HEK293 (cell line): ENCODE measurements around the gene DDB1.

Experiments used
- CTCF ChIA-PET: fragments of 350-600 bp; formaldehyde crosslinking; extraction: SDS; loops from one replicate; lab custom pipeline; 2021; ENCODE audit warnings: antibody characterized with exemption; lab: Yijun Ruan, JAX
- POLR2A ChIA-PET: fragments of 300-600 bp; formaldehyde crosslinking; extraction: SDS; loops from one replicate; lab custom pipeline; 2020; ENCODE audit warnings: antibody characterized with exemption, inconsistent platforms; lab: Yijun Ruan, JAX
- H3K27ac ChIP-seq: fragments of 200-500 bp; sonication (Bioruptor generic); 2 replicates; pipeline ENCODE4 v1.5.1; 2014; ENCODE audit warnings: low read depth, low read length, control low read depth, inconsistent platforms; ENCODE audit errors: extremely low read depth
- H3K36me3 ChIP-seq, 2 experiments: fragments of 200-500 bp in 1 of 2; sonication (Bioruptor generic) in 1 of 2; 1 replicate in 1 of 2; 2 replicates in 1 of 2; pipeline ENCODE4 v1.5.1; 2014 to 2017; ENCODE audit warnings: inconsistent platforms in 2 of 2, low read length in 2 of 2; ENCODE audit not compliant: control insufficient read depth in 2 of 2, insufficient read depth in 1 of 2
- H3K4me1 ChIP-seq: fragments of 200-500 bp; sonication (Bioruptor generic); 2 replicates; pipeline ENCODE4 v1.5.1; 2014; ENCODE audit warnings: mild to moderate bottlenecking, low read length, inconsistent platforms; ENCODE audit not compliant: control insufficient read depth, insufficient read depth
- H3K4me3 ChIP-seq: 2 replicates; pipeline ENCODE4 v1.5.1; 2011; ENCODE audit warnings: low read depth, mild to moderate bottlenecking, control low read depth, low read length, moderate library complexity
- H3K9me3 ChIP-seq: fragments of 200-500 bp; sonication (Bioruptor generic); 2 replicates; pipeline ENCODE4 v1.5.1; 2014; ENCODE audit warnings: low read depth, low read length, inconsistent platforms; ENCODE audit not compliant: control insufficient read depth, insufficient read depth
- CTCF ChIP-seq: fragments of 450-650 bp; formaldehyde crosslinking; IDR thresholded peaks from 2 replicates; pipeline ENCODE4 v1.5.1; 2016; ENCODE audit warnings: missing biosample characterization, missing genetic modification characterization
- EGR2 ChIP-seq: fragments of 450-650 bp; formaldehyde crosslinking; IDR thresholded peaks from 2 replicates; pipeline ENCODE4 v1.5.1; 2016; ENCODE audit warnings: low read depth, missing biosample characterization, missing genetic modification characterization
- FEZF1 ChIP-seq: fragments of 450-650 bp; formaldehyde crosslinking; IDR thresholded peaks from 2 replicates; pipeline ENCODE4 v1.5.1; 2016; ENCODE audit warnings: missing biosample characterization, missing genetic modification characterization
- KLF10 ChIP-seq: fragments of 450-650 bp; IDR thresholded peaks from 2 replicates; pipeline ENCODE4 v1.5.1; 2018; ENCODE audit warnings: missing biosample characterization, mild to moderate bottlenecking, missing genetic modification characterization
- KLF7 ChIP-seq: fragments of 450-650 bp; formaldehyde crosslinking; IDR thresholded peaks from 2 replicates; pipeline ENCODE4 v1.5.1; 2016; ENCODE audit warnings: missing biosample characterization, missing genetic modification characterization, borderline replicate concordance
- MYNN ChIP-seq: fragments of 450-650 bp; formaldehyde crosslinking; IDR thresholded peaks from 2 replicates; pipeline ENCODE4 v1.5.1; 2016; ENCODE audit warnings: missing biosample characterization, missing genetic modification characterization, borderline replicate concordance
- OSR2 ChIP-seq: fragments of 450-650 bp; formaldehyde crosslinking; IDR thresholded peaks from 2 replicates; pipeline ENCODE4 v1.5.1; 2016; ENCODE audit warnings: missing biosample characterization, missing genetic modification characterization
- SALL2 ChIP-seq: fragments of 450-650 bp; formaldehyde crosslinking; IDR thresholded peaks from 2 replicates; pipeline ENCODE4 v1.5.0; 2017; ENCODE audit warnings: missing biosample characterization, mild to moderate bottlenecking, missing genetic modification characterization, borderline replicate concordance
- SCRT1 ChIP-seq: fragments of 450-650 bp; formaldehyde crosslinking; IDR thresholded peaks from 2 replicates; pipeline ENCODE4 v1.5.1; 2016; ENCODE audit warnings: missing biosample characterization, missing genetic modification characterization, borderline replicate concordance
- TSHZ1 ChIP-seq: fragments of 450-650 bp; formaldehyde crosslinking; IDR thresholded peaks from 2 replicates; pipeline ENCODE4 v1.5.1; 2016; ENCODE audit warnings: missing biosample characterization, missing genetic modification characterization, borderline replicate concordance
- WT1 ChIP-seq: fragments of 450-650 bp; formaldehyde crosslinking; IDR thresholded peaks from 2 replicates; pipeline ENCODE4 v1.5.1; 2016; ENCODE audit warnings: missing biosample characterization, missing genetic modification characterization
- ZBTB48 ChIP-seq: fragments of 450-650 bp; formaldehyde crosslinking; IDR thresholded peaks from 2 replicates; pipeline ENCODE4 v1.5.1; 2016; ENCODE audit warnings: missing biosample characterization, missing genetic modification characterization
- ZBTB8A ChIP-seq: fragments of 450-650 bp; formaldehyde crosslinking; IDR thresholded peaks from 2 replicates; pipeline ENCODE4 v1.5.1; 2016; ENCODE audit warnings: missing biosample characterization, missing genetic modification characterization
- ZEB2 ChIP-seq: fragments of 450-650 bp; formaldehyde crosslinking; IDR thresholded peaks from 2 replicates; pipeline ENCODE4 v1.5.1; 2016; ENCODE audit warnings: missing biosample characterization, missing genetic modification characterization
- ZNF112 ChIP-seq: fragments of 450-650 bp; formaldehyde crosslinking; IDR thresholded peaks from 2 replicates; pipeline ENCODE4 v1.5.0; 2017; ENCODE audit warnings: missing biosample characterization, missing genetic modification characterization
- ZNF174 ChIP-seq: fragments of 450-650 bp; formaldehyde crosslinking; IDR thresholded peaks from 2 replicates; pipeline ENCODE4 v1.5.0; 2017; ENCODE audit warnings: missing biosample characterization, mild to moderate bottlenecking, missing genetic modification characterization
- ZNF175 ChIP-seq: fragments of 450-650 bp; formaldehyde crosslinking; IDR thresholded peaks from 2 replicates; pipeline ENCODE4 v1.5.1; 2016; ENCODE audit warnings: missing biosample characterization, missing genetic modification characterization
- ZNF19 ChIP-seq: fragments of 450-650 bp; formaldehyde crosslinking; IDR thresholded peaks from 2 replicates; pipeline ENCODE4; 2016; ENCODE audit warnings: missing biosample characterization, missing genetic modification characterization, low read depth
- ZNF23 ChIP-seq: fragments of 450-650 bp; formaldehyde crosslinking; IDR thresholded peaks from 2 replicates; pipeline ENCODE4 v1.5.1; 2016; ENCODE audit warnings: missing biosample characterization, missing genetic modification characterization, borderline replicate concordance
- ZNF266 ChIP-seq: fragments of 450-650 bp; formaldehyde crosslinking; IDR thresholded peaks from 2 replicates; pipeline ENCODE4 v1.5.1; 2016; ENCODE audit warnings: missing biosample characterization, missing genetic modification characterization, low read depth
- ZNF324 ChIP-seq: fragments of 450-650 bp; formaldehyde crosslinking; IDR thresholded peaks from 2 replicates; pipeline ENCODE4 v1.5.1; 2016; ENCODE audit warnings: missing biosample characterization, missing genetic modification characterization
- ZNF335 ChIP-seq: fragments of 450-650 bp; formaldehyde crosslinking; conservative IDR thresholded peaks from 2 replicates; pipeline ENCODE4 v1.5.1; 2016; ENCODE audit warnings: missing biosample characterization, missing genetic modification characterization
- ZNF341 ChIP-seq: fragments of 450-650 bp; formaldehyde crosslinking; IDR thresholded peaks from 2 replicates; pipeline ENCODE4; 2016; ENCODE audit warnings: low read depth, missing biosample characterization, missing genetic modification characterization
- ZNF426 ChIP-seq: fragments of 450-650 bp; formaldehyde crosslinking; IDR thresholded peaks from 2 replicates; pipeline ENCODE4 v1.5.1; 2017; ENCODE audit warnings: missing biosample characterization, missing genetic modification characterization, mild to moderate bottlenecking, inconsistent platforms, moderate library complexity
- ZNF514 ChIP-seq: fragments of 450-650 bp; formaldehyde crosslinking; IDR thresholded peaks from 2 replicates; pipeline ENCODE4 v1.5.1; 2016; ENCODE audit warnings: missing biosample characterization, missing genetic modification characterization
- ZNF621 ChIP-seq: fragments of 450-650 bp; formaldehyde crosslinking; IDR thresholded peaks from 2 replicates; pipeline ENCODE4 v1.5.1; 2017; ENCODE audit warnings: missing biosample characterization, missing genetic modification characterization
- ZNF830 ChIP-seq: fragments of 450-650 bp; IDR thresholded peaks from 2 replicates; pipeline ENCODE4 v1.5.0; 2018; ENCODE audit warnings: missing biosample characterization, missing genetic modification characterization, low read depth, mild to moderate bottlenecking, moderate library complexity
- ZXDB ChIP-seq: fragments of 450-650 bp; formaldehyde crosslinking; IDR thresholded peaks from 2 replicates; pipeline ENCODE4 v1.5.1; 2016; ENCODE audit warnings: missing biosample characterization, missing genetic modification characterization
- TF ChIP-seq, protein P1 (sequence below): fragments of 450-650 bp; formaldehyde crosslinking; optimal IDR thresholded peaks from 2 replicates; pipeline ENCODE3; 2016; ENCODE audit warnings: missing biosample characterization, mild to moderate bottlenecking, missing genetic modification characterization

DDB1 gene

GRCh38 chr11:61294717-61295595 is 37.9 kb downstream of the DDB1 start, which contains the start of gene VWCE (continued):
- no peak for TF ChIP-seq ZNF112
- TF ChIP-seq KLF7 = no peak
- peak; percentile 66 for TF ChIP-seq ZNF341 (tag by site-specific recombination)
- peak; percentile 48 for TF ChIP-seq CTCF (tag by site-specific recombination)
- TF ChIP-seq, protein P1, sequence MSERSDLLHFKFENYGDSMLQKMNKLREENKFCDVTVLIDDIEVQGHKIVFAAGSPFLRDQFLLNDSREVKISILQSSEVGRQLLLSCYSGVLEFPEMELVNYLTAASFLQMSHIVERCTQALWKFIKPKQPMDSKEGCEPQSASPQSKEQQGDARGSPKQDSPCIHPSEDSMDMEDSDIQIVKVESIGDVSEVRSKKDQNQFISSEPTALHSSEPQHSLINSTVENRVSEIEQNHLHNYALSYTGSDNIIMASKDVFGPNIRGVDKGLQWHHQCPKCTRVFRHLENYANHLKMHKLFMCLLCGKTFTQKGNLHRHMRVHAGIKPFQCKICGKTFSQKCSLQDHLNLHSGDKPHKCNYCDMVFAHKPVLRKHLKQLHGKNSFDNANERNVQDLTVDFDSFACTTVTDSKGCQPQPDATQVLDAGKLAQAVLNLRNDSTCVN (tag by site-specific recombination) = peak; percentile 53
- TF ChIP-seq ZNF175 (tag by site-specific recombination) = no peak
- TF ChIP-seq ZNF426 (tag by site-specific recombination) = no peak
- peak; percentile 62 for TF ChIP-seq ZNF335 (tag by site-specific recombination)
- TF ChIP-seq ZNF514 (tag by site-specific recombination) = no peak
- TF ChIP-seq ZBTB48 = no peak
- TF ChIP-seq ZEB2 (tag by site-specific recombination) = no peak
- TF ChIP-seq WT1 (tag by site-specific recombination) = 0 out of 2 replicates have a peak, but pooled peaks have one; percentile 14
- peak; percentile 76 for TF ChIP-seq OSR2 (tag by site-specific recombination)
- TF ChIP-seq SALL2 (tag by site-specific recombination) = no peak
- no peak for TF ChIP-seq TSHZ1 (tag by site-specific recombination)
- no peak for TF ChIP-seq ZNF23 (tag by site-specific recombination)
- TF ChIP-seq ZNF830 = no peak
- peak; percentile 77 for TF ChIP-seq ZBTB8A (tag by site-specific recombination)
- TF ChIP-seq, all 188 proteins: peak for 10

DNA sequence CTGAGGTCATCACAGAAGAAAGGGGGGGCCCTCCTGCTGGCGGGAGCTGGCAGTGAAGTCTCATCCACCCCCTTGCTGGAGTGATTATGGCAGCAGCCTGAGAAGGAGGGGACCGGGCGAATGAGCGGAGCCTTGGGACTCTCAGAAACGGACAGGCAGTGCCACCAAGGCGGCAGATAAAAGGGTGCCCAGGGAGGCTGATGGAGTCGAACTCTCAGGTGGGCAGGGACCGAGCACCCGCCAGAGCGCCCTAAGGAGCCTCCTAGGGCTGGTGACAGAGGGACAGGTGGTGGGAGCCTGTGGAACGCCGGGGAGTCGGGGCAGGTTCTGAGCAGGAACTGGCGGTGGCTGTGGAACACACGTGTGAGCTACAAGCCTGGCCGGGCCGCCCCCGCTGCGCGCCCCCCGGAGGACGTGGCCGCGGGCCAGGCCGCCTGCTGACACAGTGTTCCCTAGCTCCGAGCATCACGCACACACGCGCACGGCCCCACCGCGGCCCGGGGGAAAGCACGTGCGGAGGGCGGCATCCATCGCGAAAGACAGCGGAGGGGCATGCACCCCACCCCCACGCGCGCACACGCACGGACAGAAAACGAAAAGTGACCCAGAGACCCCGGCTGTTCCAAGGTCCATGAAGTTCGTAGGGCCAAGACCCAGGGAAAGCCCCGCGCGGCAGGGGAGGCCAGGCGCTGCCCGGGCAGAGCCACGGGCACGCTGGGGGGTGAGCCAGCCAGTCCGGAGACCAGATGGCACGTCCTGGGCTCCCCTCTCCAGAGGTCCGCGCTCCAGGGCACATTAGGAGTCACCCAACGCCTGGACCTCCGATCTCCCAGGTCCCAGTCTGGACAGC is 38.8 kb downstream of the DDB1 start:
- Histone ChIP-seq H3K27ac (peak overlapping the region; percentile 57; the same call in 1 of the 2 replicates), H3K9me3 (no peaks in the 10 kb centered on the region), H3K36me3 (peaks cover 0 to 24% of the 10 kb centered on the region in 2 experiments; a peak in 1 of 3 replicates), H3K4me1 (no peaks in the 10 kb centered on the region; the same call in 1 of the 2 replicates), H3K4me3 (peak overlapping the region; percentile 36)
- POLR2A ChIA-PET = interaction anchor here (0.7 to 1.2 kb wide), 5 partner anchors 31 to 381 kb away, joined by 3 to 5 read pairs (median 4); partner anchors contain the start of genes CYB561A3, TMEM109 and TMEM216
- CTCF ChIA-PET = interaction anchor here (1.2 to 2.1 kb wide), 3 partner anchors 7 to 91 kb away, joined by 3 to 10 read pairs (median 9); no protein-coding TSS in a partner anchor
- TF ChIP-seq EGR2 (tag by site-specific recombination) = 0 out of 2 replicates have a peak, but pooled peaks have one; percentile 52
- TF ChIP-seq ZXDB (tag by site-specific recombination) = peak; percentile 37
- TF ChIP-seq ZNF174 (tag by site-specific recombination) = no peak
- TF ChIP-seq FEZF1 (tag by site-specific recombination) = peak; percentile 36; the same call in 1 of the 2 replicates
- 0 out of 2 replicates have a peak, but pooled peaks have one; percentile 41 for TF ChIP-seq ZNF324
- TF ChIP-seq KLF10 (tag by site-specific recombination) = 0 out of 2 replicates have a peak, but pooled peaks have one; percentile 16
- TF ChIP-seq ZEB2 (tag by site-specific recombination) = peak; percentile 58
- TF ChIP-seq SCRT1 = peak; percentile 61; the same call in 1 of the 2 replicates
- TF ChIP-seq ZNF19 (tag by site-specific recombination) = no peak
- no peak for TF ChIP-seq ZNF266
- no peak for TF ChIP-seq MYNN
- TF ChIP-seq ZNF621 = no peak
